ENCODE data around the gene ANXA3. TPM values are rescaled to one million over a fixed set of nuclear protein-coding genes. Genes with fewer than 3 reads are reported as not detected.

Gene ANXA3
- total RNA-seq, 2 donors from 2014 or later: 43.3 to 144 TPM

DNA sequence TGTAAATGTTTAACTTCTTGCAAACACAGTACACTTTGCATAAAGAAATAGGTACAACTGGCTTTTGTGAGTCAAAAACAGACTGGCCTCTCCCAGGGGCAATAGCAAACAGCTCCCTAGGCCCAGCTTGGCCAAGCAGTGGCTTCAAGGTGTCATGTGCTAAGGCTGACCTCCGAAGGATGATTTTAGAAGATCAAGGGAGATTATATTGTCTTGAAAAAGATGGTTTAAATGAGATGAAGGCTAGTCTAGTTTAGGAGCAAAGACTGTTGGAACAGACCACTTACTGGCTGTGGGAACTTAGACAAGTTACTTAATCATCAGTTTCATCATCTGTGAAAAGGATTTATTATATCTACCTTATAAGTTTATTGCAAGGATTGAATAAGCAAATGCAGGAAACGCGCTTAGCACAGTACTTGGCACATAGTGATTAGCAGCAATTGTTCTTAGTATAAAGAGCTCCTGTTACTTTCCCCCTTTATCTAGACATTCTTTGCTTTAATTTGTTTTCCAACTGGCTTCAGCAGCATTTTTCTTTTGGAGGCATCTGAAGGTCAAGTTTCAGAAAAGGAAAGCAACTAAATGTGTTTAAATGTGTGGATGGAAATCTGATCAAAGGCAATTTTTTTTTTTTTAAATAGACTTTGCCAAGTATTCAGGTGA is 17.2 kb downstream of the ANXA3 start:
- H3K27ac ChIP-seq: peak overlapping the region; percentile 23 to 28
- no peaks in the 10 kb centered on the region for H3K36me3 ChIP-seq
- H3K27me3 ChIP-seq (replicated peaks; ENCODE audit: insufficient read depth): no peaks in the 10 kb centered on the region
- intact Hi-C loops (cut with DNase I): no loop called here
- no peaks in the 10 kb centered on the region for H3K9me3 ChIP-seq
- no peak for DNase-seq (ENCODE audit: low spot score)
- WGBS: 43% methylated on average over 3 of the region's 3 CpGs
- H3K4me3 ChIP-seq: no peak overlapping the region
- TF ChIP-seq POLR2A (IDR thresholded peaks at IDR 0.05) (no peak), CTCF (IDR thresholded peaks at IDR 0.05) (no peak), POLR2AphosphoS5 (IDR thresholded peaks at IDR 0.05) (no peak)
- peaks cover 5% of the 10 kb centered on the region for H3K4me1 ChIP-seq (replicated peaks)

DNA sequence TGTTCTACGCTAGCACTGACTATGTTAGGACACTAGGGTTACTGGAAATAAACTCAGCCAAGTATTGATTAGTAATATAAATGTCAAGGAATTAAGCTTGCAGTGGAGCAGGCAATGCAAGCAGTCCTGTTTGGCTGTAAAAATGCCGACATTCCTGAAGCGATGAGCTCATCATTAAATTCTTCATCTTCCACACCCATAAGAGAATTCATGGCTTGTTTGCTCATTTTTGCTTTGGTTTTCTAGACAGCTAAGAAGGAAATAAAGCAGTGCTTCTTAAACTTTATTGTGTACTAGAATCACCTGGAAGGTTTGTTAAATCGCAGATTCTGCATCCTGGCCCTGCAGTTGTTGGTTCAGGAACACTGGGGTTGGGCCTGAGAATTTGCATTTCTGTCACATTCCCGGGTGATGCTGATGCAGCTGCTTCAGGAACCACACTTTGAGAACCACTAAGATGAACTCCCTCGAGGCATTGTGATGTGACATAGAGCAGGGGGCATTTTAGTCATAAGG is 17.8 kb downstream of the ANXA3 start:
- WGBS: 37% methylated on average over 6 of the region's 6 CpGs
- Histone ChIP-seq H3K4me3 (no peak overlapping the region), H3K27ac (peak overlapping the region; percentile 23 to 28), H3K9me3 (no peaks in the 10 kb centered on the region), H3K27me3 (replicated peaks; ENCODE audit: insufficient read depth) (no peaks in the 10 kb centered on the region), H3K4me1 (replicated peaks) (peaks cover 5% of the 10 kb centered on the region), H3K36me3 (no peaks in the 10 kb centered on the region)
- no peak for TF ChIP-seq POLR2A (IDR thresholded peaks at IDR 0.05)
- no peak for TF ChIP-seq CTCF (IDR thresholded peaks at IDR 0.05)
- TF ChIP-seq POLR2AphosphoS5 (IDR thresholded peaks at IDR 0.05): peak; percentile 39
- no peak for DNase-seq (ENCODE audit: low spot score)
- intact Hi-C loops (cut with DNase I): no loop called here

DNA sequence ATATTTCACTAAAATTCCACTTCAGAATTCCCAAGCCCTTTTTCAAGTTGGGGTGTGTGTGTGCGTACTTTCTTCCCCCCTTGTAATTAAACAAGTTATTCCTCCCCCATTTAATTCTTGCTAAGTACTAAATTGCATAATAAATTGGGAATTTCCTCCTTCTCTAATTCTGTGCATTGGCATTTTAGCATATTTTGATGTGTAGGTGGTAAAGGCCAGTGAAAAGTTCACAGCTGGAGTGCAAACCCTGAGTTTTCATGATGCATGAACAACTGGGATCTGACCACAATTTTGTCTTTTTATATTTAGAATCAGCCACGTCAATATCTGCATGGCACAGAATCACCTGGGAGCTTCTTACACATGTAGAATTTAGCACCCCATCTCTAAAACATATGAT is 18.5 kb downstream of the ANXA3 start:
- DNase-seq (ENCODE audit: low spot score): no peak
- Histone ChIP-seq H3K27ac (no peak overlapping the region), H3K4me3 (no peak overlapping the region), H3K9me3 (no peaks in the 10 kb centered on the region), H3K27me3 (replicated peaks; ENCODE audit: insufficient read depth) (no peaks in the 10 kb centered on the region), H3K4me1 (replicated peaks) (peaks cover 5% of the 10 kb centered on the region), H3K36me3 (no peaks in the 10 kb centered on the region)
- intact Hi-C loops (cut with DNase I): no loop called here
- TF ChIP-seq CTCF (IDR thresholded peaks at IDR 0.05): no peak
- TF ChIP-seq POLR2AphosphoS5 (IDR thresholded peaks at IDR 0.05): no peak
- TF ChIP-seq POLR2A (IDR thresholded peaks at IDR 0.05): no peak
- WGBS: 93% methylated on average over 2 of the region's 2 CpGs

DNA sequence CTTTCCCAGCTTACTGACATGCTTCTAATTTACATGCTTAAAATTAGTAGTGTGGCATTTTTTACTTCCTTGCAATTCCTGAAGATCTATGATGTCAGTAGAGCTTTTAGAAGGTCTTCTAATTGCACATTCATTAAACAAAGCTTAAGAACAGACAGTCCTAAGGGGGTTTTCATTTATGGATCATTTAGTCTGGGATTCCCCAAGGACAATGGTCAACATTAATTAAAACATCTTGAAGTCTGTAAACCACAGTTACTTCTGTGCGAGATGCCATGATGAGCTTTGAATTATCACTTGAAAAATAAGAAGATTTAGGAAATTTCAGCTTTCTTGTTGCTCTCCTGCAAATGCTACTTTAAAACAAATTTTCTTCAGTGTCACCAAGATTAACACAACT is 20.2 kb downstream of the ANXA3 start:
- intact Hi-C loops (cut with DNase I): no loop called here
- no peaks in the 10 kb centered on the region for H3K9me3 ChIP-seq
- H3K27ac ChIP-seq: no peak overlapping the region
- WGBS: 82% methylated on average over 1 of the region's 1 CpG
- no peaks in the 10 kb centered on the region for H3K36me3 ChIP-seq
- H3K4me1 ChIP-seq (replicated peaks): peaks cover 5% of the 10 kb centered on the region
- H3K4me3 ChIP-seq: no peak overlapping the region
- no peak for TF ChIP-seq POLR2AphosphoS5 (IDR thresholded peaks at IDR 0.05)
- TF ChIP-seq POLR2A (IDR thresholded peaks at IDR 0.05): no peak
- no peak for TF ChIP-seq CTCF (IDR thresholded peaks at IDR 0.05)
- no peak for DNase-seq (ENCODE audit: low spot score)
- H3K27me3 ChIP-seq (replicated peaks; ENCODE audit: insufficient read depth): no peaks in the 10 kb centered on the region
